ENCODE data around the gene GTF2B.
"Not testable (repeated sequence)": the region's sequence is repeated elsewhere in the genome, so short reads cannot be mapped to it uniquely, and the experiment has no call there.

Gene GTF2B

DNA sequence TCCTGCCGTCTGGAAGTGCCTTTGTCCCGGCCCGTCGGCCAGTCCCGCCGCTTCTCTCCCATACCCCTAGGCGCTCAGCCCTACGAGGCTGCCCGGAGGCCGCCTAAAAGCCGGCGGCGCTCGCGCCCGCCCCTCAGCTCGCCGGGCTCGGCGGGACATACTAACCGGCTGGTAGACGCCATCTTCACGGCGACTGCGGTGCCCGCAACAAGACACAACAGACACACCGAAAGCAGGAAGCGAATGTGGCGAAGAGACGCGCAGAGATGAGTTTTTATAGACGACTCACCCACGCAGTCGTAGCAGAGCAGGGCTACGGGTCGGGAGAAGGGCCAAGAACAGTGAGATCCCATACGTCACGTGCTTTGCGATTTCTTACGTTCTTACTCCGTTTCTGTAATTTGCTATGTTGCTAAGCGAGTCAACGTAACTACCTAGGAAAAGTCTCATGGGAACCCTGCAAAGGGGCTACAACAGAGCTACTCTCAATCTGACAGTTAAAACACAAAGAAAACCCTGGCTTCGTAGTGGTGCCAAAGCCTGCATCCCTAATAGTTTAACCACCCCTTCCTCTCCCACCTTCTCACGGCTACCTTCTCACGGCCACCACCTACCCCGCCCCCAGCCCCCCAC is at the start of gene GTF2B:
Gene GTF2B, minus strand, starts transcription at position 250 of the 633 bp plus-strand sequence. Its CDS starts 68 bp downstream, at position 182.
- DNase-seq = peak; percentile 91

GRCh38 chr1:88938528-88938927 is 47.2 kb upstream of the GTF2B start:
- DNase-seq = not testable (repeated sequence)

DNA sequence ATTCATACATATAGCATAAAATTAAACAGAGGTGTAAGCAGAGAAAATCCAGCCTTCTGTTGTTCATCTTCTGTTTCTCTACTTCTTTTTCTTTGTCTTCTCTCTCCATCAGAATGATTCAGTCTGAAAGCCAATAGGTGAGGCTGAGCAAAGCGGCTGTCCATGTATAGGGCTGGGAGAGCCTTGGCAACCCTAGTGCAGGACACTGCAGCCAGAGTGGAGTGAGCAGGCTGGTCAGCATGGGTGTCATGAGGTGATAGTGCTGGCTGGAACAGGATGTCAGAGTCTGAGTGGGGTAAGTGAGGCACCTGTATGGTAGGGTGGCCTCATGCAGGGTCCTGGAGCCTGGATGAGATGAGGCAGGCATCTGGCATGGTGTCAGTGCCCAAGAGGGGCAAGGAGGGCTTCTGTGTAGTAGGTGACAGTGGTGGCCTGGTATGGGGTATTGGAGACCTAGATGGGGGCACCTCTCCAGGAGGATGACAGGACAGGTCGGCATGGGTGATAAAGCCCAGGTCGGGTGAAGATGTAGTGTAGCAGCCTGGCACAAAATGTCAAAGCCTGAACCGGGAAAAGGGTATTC is 45.5 kb upstream of the GTF2B start:
- no peak for DNase-seq

DNA sequence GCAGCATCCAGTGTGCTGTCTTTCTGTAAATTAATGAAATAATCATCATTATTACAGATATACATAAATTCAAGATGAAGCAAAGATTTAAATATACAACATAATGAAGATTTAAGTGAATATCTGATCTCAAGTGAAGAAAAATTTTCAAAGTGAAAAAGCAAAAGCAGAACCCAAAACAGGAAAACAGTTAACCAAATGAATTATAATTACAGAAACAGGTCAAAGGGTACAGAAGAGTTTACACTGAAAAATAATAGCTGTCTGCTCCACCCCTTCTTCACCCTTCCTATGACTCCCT is 44.8 kb upstream of the GTF2B start:
- no peak for DNase-seq

- no peak for DNase-seq
Observed at GRCh38 chr1:88935522-88936222, 44.3 kb upstream of the GTF2B start.

DNA sequence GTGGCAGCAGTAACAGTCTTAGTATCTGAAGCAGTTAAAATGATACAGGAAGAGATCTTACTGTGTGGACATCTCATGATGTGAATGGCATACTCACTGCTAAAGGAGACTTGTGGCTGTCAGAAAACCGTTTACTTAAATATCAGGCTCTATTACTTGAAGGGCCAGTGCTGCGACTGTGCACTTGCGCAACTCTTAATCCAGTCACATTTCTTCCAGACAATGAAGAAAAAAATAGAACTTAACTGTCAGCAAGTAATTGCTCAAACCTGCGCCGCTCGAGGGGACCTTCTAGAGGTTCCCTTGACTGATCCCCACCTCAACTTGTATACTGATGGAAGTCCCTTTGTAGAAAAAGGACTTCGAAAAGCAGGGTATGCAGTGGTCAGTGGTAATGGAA is 38.8 kb upstream of the GTF2B start:
- not testable (repeated sequence) for DNase-seq

GRCh38 chr1:88923224-88923623 is 31.9 kb upstream of the GTF2B start:
- no peak for DNase-seq

GRCh38 chr1:88922214-88922613 is 30.8 kb upstream of the GTF2B start:
- DNase-seq = no peak

GRCh38 chr1:88920845-88921244 is 29.5 kb upstream of the GTF2B start:
- no peak for DNase-seq

- DNase-seq = no peak
Observed at GRCh38 chr1:88917321-88918025, 26.1 kb upstream of the GTF2B start.

DNA sequence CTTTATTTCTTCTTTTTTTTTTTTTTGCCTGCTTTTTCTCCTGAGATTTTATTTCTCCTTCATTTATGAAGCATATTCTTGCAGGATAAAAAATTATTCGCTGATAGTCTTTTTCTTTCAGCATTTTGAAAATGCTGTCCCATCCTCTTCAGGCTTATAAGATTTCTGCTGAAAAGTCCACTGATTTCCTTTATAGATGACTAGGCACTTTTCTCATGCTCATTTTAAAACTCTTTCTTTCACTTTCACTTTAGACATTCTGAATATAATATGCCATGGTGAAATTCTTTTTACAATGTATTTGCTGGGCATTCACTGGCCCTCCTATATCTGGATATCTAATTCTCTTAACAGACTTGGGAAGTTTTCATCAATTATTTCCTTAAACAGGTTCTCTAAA is 25.5 kb upstream of the GTF2B start:
- no peak for DNase-seq

GRCh38 chr1:88911800-88912199 is 20.4 kb upstream of the GTF2B start:
- not testable (repeated sequence) for DNase-seq

DNA sequence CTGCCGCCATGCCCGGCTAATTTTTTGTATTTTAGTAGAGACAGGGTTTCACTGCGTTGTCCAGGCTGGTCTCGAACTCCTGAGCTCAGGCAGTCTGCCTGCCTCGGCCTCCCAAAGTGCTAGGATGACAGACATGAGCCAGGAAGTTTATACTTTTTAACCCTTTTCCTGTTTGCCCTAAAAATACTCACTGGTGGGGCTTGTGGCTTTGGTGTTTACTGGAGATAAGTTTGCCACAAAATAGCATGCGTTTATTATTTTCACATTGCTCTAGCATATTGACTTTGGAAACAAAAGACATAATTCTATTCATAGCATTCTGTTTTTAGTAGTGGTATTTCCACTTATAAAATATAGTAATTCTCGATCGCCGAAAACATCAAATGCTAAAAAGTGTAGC is 19.8 kb upstream of the GTF2B start:
- no peak for DNase-seq

- DNase-seq = no peak
Observed at GRCh38 chr1:88910401-88910800, 19.0 kb upstream of the GTF2B start.

DNA sequence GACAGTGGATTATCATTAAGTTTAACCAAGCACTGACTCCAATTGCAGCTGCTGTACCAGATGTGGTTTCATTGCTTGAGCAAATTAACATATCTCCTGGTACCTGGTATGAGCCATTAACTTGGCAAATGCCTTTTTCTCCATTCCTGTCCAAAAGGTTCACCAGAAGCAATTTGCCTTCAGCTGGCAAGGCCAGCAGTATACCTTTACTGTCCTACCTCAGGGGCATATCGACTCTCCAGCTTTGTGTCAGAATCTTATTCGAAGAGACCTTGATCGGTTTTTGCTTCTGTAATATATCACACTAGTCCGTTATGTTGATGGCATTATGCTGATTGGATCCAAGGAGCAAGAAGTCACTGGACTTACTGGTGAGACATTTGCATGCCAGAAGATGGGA is 9.5 kb upstream of the GTF2B start:
- no peak for DNase-seq

DNA sequence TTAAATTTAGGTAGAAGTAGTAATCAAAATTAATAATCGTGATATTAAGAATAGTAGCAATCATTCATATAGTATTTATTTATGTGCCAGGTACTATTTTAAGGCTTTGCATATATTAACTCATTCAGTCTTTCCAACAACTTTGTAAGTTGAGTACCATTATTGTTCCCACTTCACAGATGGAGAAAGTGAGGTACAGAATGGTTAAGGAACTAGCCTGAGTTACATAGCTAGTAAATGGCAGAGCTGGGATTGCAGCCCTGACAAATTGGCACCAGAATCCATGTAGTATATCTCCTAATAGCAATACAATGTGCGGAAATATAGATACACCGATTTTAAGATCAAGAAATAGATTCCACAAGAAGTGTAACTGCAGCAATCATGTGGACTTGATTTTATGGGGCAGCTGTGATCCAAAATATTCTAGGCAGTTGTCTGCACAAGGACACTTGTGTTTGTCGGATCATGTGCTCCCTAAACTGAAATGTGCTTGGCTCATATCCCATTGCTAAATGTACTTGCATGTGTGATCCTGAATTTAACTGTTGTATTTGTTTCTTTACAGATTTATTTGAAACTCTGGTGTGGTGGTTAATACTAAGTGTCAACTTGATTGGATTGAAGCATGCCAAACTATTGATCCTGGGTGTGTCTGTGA is 5.8 kb upstream of the GTF2B start:
- DNase-seq = no peak

GRCh38 chr1:88892357-88892877 is 1.1 kb upstream of the GTF2B start:
- DNase-seq = no peak

DNA sequence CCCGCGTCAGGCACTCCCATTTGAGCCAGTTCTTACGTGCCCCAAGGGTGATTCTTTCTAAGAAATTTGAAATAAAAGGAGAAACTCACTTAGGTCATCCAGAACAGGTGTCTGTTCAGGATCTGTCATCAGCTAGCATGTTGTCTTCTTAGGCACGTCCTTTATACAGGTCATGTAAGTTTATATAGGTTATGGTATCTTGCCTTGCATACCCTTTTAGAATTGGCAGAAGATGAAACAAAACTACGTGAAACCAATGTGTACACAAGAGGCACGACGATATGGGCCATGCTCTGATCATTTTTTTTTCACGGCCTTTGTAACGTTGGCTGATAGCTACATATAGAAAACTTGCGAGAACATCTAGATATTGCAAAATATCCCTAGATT is 579 bp upstream of the GTF2B start:
- DNase-seq = no peak

DNA sequence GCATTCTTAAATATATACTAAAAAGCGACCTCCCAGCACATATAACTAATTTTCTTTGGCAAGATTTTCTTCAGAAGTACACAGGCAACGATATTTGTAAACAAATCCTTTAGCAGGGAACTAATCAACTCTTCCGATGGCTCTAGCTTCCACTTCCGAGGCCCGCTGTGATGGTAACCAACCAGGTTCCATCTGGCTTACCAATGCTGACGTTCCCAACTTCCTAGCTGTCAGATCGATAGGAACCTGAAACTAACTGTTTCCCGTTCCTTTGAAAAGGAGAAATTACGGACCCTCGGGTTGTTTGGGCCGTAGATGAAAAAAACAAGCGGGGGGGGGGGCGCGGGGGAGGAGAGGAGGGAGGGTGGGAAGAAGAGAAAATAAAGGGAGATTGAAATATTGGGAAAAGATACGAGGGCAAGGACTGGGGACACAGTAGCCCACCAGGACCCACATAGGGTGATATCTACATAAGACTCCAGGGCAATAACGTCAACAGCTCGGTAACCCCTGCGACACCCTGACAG is 513 bp downstream of the GTF2B start:
- no peak for DNase-seq

DNA sequence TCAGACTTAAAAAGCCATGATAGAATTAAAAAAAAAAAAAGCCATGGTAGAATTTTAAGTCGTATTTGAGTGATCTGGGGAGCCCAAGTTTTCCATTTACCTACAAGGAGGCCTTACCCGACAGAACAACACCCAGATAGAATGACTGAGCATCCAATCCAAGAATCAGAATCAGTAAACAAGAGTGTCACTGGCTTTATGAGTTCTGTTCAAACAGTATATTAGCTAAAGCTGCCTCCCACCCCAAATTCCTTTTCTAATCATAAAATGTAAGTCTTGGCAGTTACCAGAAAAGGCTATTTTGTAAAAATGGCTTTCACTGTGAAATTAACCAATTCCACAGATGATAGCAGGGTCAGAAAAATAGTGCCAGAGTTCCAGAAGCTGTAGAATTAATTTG is 1.2 kb downstream of the GTF2B start:
- DNase-seq = no peak

- DNase-seq = no peak
Observed at GRCh38 chr1:88888750-88889149, 2.6 kb downstream of the GTF2B start.

- DNase-seq = no peak
Observed at GRCh38 chr1:88885933-88886332, 5.4 kb downstream of the GTF2B start.

DNA sequence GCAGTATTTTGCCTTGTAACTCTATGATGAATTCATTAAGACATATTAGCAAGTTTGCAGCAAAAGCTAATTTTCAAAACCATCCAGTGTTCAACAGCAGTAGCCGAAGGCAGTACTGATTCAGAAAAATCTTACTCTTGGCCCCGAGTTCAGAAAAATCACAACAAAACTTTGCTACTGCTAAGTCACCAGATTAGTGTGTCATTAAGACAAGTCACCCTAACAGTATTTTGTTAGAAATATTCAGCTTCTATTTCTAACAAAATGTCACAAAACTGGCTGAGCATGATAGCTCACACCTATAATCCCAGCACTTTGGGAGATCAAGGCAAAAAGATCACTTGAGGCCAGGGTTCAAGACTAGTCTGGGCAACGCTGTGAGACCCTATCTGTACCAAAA is 8.2 kb downstream of the GTF2B start:
- no peak for DNase-seq
